GM20431 (cell line): ENCODE measurements around the gene WWOX.

Experiments
- in situ Hi-C: fragments of 300-500 bp; cut with MseI, MboI; formaldehyde crosslinking; loops from one replicate; pipeline ENCODE4 v1.15.0; 2020; ENCODE audit warnings: low sequenced_read_pairs; ENCODE audit not compliant: unreplicated experiment

WWOX gene

DNA sequence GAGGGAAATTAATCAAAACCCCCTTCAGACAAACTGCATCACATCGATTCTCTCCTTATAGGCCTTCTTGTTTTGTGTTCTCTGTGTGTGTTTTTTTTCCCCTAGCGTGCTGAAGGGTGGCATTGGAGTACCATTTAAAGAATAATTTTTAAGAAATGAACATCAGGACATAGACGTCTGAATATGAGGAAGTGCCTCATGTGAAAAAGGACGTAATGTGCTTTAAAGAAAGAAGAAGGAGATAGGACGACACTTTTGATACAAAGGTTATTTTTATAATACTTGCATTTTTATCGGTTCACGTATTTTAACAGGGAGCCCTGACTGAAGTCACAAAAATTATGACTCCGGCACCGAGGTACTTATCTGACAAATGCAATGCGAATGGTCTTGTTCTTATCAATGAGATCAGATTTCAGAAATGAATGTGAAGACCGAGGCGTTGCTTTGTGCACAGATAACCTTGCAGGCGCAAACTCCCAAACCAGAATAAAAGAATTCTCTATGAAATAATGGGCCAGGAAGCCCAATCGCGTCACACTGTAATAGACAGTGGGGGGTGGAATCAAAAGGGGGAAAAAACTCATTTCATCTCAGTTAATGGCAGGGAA is 894.8 kb downstream of the WWOX start:
- in situ Hi-C loops, result no loop called here

DNA sequence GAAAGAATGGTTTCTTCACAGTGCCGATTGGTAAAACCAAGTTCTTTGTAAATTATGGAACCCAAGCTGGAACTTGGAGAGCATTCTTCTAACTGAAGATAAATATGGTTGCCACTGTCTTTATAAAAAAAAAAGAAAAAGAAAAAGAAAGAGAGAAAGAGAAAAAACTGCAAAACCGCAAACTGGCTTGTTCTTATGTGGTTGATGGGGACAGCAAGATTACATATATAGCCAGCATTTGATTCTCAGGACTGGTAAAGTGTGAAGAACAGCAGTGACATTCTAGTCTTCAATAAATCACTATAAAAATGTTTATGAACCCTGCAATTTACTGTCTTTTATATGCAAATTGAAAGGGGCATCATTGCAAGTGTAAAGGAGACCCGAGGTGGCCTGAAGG is 896.0 kb downstream of the WWOX start:
- in situ Hi-C loops, result no loop called here

DNA sequence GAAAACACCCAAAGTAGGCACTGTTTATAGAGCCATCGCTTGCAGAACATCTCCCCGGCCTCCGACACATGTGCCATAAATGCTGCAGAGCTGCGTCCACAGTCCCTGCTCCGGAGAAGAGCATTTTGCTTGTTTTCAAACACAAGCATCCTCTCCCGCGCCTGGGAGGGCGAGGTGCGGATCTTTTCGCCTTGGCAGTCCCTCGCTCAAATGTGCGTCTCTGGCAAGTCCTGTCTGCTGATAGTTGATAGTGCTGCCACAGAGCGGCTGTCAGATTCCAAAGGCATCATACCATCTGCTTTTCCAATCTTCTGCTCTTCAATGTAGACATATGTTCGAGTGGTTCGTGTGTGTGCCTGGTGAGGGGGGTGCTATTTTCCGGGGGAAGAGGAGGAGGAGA is 897.3 kb downstream of the WWOX start:
- in situ Hi-C loops, result no loop called here

DNA sequence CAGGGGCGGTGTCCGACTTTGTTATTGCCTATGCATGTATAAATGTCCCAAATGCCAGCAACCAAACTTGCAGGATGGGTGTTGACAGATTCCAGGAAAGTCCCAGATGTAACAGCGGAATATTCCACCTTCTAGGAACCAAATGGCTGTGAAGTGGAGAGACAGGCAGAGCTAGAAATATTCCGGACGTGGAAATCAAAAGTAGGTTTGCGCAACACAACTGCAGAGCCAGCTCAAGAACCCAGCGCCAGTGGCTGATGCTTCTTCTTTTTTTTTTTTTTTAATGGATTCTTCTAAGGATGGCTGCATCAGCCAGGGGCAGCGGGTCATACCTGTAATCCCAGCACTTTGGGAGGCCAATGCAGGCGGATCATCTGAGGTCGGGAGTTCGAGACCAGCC is 899.4 kb downstream of the WWOX start:
- in situ Hi-C loops, result no loop called here

DNA sequence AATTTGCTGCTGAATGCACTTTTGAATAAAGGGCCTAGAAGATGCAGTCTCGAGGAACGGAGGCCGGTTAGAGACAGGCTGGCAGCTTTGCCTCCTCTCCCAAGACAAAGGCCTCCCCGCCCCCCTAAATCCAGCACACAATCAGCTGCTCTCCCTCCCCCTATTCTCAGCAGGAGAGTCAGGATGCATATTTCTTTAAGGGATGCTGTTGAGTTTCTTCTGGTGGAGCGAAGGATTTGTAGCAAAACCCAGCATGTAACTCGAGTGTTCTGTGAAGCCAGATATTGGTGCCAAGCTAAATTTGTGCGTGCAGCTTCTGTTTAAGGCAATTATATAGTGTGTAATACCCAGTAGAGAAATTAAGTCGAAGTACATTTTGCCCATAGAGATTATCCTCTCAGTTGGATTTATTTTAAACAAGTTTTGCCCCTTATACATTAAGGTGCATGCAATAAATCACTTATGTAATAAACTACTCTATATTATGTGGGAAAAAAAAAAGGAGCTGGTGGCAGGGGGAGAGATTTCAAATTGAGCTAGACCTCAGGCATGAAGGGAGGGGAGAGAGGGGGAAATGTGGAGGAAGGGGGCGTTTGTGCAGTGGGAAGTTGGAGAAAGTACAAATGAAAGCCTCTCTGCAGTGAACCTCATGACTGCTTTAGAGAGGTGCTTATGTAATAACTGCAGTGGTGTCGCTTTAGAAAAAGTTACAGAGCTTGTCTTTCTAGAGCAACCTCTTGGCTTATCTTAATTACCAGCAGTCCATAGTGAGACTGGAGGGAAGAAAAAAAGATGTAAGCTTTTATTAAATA is 901.9 kb downstream of the WWOX start:
- in situ Hi-C loops, result no loop called here

DNA sequence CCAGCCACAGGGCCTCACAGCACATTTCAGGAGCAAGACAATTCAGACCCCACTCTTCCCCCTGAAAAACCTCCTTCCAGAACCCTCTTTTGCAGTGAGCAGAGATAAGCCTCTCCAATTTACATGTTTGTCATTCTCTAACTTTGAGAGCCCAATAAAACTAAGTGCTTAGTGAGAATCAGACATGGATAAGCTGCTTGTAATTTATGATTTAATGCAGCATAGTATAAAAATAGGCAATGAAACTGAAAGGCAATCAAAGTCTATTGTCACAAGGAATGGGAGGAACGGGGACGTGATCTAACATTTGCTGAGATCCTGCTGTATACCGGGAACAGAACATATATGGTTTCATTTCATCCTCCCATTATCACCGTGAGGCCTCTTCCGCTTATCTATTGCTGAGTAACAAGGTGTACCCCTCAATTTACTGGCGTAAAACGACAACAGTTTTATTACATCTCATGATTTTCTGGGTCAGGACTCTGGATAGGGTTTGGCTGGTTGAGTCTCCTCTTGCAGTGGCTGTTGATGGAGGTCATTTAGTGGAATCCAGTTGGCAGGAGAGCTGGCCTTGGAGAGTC is 903.7 kb downstream of the WWOX start:
- in situ Hi-C loops, result no loop called here

DNA sequence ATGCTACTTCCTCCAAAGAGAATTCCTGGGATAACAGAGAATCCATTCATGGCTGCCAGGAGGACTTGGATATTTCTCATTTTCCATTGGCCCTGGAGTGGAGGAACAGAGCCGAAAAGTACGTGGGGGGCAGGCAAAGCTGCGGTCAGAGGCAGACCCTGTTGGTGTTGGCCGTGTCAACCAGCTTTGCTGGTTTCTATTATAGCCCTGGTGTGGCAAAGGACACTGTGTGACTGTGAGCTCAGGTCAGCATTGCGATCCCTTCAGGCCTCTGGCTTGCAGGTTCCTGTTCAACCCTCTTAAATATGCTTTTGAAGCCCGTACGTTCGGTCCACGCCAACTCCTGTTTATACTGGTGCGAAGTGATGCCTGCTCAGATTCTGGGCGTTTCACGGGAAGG is 904.9 kb downstream of the WWOX start:
- in situ Hi-C loops, result no loop called here

DNA sequence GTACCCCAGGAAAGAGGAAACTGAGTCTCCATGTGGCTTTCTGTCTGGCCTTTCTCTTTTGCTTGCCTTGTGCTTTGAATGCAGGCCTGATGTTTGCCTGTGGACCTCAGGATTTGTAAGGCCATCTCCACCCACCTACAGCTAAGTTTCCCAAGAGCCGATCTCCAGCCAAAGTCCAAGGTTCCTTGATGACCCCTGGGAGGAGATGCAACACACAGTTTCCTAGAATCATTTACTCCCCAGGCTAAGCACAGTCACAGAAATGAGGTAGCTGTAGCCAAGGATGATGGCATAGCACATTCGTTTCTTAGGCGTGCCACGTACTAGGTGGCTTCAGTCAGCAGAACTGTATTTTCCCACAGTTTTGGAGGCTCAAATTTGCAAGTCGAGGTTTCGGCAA is 905.6 kb downstream of the WWOX start:
- in situ Hi-C loops, result no loop called here

DNA sequence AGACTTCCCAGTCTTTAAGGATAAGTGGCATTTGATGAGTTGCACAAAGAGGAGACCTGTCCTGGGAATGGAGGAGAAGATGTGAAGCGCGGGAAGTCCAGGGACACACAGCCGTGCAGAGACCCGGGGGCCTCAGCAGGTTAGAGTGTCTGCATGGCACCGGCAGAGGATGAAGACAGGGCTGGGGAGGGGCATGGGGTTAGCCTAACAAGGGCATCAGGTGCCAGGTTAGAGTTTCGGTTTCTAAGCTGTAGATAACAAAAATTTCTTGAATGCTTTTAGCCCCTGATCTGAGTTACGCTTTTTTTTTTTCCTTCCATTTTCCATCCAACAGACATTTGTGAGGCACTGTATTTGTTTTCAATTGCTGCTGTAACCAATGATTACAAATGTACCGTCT is 906.8 kb downstream of the WWOX start:
- in situ Hi-C loops, result no loop called here

DNA sequence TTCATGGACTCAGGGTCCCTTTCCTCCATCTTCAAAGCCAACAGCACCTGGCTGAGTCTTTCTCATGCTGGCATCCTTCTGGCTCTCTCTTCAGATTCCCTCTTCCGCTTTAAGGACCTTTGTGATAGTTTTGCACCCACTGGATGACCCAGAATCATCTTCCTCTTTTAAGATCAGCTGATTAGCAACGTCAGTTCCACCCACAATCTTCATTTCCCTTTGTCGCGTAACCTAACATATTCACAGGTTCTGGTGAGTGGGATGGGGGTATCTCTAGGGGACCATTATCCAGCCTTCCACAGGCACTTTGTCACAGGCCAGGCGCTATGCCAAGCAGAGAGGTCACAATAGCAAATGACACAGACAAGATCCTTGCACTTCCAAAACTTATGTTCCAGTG is 907.3 kb downstream of the WWOX start:
- in situ Hi-C loops, result no loop called here

DNA sequence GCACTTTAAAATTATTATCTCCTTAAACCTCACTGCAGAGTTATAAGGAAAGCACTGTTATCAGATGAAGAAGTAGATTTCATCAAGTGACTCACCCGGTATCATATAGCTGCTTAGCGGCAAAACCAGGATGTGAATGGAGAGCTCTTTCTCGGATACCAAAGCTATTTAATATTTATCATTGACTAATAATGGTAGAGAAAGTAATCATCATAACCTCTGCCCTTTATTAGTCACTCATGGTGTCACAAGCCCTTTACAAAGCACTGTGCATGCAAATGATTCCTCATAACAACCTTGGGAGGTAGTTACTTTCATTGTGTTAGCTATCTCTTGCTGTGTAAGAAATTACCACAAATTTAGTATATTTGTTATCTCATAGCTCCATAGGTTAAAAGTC is 908.2 kb downstream of the WWOX start:
- in situ Hi-C loops, result no loop called here

DNA sequence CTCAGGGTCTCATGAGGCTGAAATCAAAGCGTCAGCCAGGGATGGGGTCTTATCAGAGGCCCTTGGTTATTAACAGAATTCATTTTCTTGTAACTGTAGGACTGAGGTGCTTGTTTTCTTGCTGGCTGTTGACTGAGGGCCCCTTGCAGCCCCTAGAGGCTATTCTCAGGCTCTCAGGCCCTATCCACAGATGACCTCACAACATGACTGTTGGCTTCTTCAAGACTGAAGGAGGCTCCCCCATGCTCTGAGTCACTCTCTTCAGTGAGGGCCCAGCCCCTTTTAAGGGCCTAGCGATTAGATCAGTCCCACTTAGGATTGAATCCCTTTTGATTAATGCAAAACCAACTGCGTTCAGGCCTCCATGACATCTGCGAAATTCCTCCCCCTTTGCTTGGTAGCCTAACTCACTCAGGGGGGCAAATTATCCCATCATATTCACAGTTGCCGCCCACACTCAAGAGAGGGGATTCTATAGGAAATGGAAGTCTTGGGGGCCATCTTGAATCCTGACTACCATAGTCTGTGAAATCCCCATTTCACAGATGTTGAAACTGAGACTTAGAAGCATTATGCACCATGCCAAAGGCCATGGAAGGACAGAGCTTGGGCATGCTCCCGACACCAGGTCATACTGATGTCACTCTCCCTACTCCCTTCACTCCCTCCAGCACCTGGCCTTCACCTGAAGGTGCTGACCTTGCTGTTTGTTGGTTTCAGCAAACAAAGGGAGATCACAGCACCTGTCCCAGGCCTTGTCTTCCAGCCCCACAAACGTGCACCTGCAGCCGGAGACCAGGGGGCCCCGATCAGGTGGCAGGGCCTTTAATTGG is 908.8 kb downstream of the WWOX start:
- in situ Hi-C loops, result no loop called here

DNA sequence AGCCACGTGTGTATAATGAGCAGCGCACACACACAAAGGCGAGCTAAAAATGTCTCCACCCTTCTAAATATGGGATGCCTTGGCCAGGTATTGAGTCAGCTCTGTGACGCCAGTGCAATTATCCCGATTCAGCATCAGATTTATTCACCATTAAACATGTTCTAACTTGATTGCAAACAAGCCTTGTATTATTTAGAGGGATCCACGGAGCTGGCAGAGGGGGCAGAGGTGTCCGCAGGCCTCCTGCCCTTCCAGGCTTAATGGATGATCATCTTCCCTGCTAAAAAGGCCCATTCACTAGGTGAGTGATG is 909.4 kb downstream of the WWOX start:
- in situ Hi-C loops, result no loop called here

DNA sequence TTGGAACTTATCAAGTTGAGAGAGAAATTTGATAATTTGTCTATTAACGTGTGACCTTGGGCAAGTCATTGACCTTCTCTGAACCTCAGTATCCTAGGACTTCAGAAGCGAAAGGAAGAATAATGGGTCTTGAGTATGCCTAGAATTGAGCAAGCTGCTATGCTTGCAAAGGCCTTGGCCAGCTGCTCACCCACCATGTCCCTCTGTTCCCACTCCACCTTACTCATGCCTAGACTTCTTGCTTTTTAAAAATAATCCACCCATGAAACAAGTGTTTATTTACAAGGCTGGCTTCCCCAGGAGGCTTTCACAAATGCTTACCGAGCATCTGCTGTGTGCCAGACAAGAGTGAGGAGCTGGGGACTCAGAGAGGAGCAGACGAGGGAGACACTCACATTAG is 910.4 kb downstream of the WWOX start:
- in situ Hi-C loops, result no loop called here

DNA sequence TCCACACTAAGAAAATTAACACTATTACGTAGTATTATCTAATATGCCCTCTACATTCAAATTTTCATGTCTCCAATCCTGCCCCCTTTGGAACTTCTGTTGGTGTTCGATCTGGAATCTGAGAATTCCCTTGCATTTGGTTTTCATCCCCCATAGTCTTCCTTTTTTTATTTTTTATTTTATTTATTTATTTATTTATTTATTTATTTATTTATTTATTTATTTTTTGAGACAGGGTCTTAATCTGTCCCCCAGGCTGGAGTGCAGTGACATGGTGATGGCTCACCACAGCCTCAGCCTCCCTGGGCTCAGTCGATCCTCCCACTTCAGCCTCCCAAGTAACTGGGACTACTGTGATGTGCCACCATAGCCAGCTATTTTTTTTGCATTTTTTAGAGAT is 911.8 kb downstream of the WWOX start:
- in situ Hi-C loops, result no loop called here

DNA sequence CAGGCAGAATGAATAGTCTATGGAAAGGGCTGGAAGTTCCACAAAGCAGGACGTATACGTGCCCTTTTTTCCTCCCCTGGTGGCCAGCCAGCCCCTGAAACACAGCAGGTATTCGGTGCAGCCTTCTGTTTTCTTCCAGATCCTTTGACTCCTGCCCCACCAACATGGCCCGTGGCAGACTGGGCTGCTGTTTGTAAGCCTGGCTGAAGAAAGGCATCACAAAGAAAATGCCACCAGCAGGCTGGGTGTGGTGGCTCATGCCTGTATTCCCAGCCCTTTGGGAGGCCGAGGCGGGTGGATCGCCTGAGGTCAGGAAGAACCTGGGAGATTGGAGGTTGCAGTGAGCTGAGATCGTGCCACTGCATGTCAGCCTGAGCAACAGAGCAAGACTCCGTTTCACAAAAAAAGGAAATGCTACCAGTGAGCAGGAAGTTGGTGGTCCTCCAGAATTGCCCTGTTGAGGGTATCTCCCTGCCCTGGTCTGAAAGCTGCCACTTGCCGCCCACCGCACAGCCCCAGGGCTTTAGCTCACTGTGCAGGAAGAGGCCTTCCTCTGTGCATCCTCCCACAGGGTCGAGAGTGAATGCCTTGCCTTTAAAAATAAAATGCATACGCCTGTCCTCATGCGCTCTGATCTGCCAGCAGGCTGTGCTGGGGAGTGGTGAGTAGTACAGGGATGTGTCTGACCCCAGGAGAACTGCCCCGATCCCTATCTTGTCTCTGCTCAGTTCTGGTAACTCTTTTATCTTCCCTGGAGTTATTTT is 913.4 kb downstream of the WWOX start:
- in situ Hi-C loops, result no loop called here

DNA sequence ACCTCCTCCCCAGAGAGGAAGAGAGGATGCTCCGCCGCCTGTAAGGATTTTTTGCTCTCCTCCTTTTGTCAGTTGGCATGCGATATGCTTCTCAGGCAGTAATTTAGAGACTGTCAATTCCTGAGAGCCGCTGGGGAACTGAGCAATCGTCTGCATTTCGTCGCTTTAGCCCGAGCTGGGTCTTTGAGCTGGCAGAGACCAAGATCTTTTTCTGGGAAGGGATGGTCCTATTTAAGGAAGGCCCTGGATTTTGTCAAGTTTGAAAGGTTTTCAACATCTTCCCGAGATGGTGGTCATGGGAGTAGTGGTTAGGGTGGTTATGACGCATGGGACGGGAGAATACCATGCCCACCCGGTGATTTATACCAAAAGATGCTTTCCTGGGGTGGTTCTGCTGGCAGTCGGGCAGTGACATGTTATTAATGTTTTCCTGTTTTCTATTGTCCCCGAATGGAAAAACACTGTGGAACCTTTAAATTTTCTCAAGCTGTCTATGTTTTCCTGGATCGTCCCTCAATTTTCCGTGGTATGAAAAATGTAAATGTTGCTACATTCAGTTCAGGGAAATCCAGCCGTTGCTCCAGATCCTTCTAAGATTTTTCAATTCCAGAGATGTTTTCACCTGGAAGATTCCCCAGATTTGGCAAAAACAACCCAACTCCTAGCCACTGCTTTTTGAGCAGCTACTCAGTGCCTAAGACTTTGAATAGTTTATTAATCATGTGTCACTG is 914.6 kb downstream of the WWOX start:
- in situ Hi-C loops, result no loop called here

DNA sequence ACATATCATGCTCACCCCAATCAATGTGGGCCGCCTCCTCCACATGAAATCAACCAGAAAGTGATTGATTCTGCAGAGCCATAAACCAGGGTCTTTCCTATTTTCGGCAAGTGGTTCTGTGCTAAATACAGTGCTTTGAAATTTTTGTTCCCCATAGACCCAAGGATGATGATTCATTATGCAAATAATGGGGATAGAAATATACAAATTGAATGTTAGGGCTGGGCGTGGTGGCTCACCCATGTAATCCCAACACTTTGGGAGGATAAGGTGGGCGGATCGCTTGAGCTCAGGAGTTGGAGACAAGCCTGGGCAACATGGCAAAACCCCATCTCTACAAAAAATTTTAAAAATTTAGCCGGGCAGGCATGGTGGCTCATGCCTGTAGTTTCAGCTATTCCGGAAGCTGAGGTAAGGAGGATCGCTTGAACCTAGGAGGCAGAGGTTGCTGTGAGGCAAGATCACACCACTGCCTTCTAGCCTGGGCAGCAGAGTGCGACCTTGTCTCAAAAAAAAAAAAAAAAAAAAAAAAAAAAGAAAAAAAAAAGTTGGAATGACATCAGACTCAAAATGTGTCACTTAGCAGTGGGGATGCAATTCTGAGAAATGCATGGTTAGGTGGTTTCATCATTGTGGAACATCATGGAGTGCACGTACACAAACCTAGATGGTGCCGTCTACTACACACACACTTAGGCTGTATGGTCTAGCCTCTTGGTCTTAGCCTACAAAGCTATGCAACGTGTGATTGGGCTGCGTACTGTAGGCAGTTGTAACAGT is 919.4 kb downstream of the WWOX start:
- in situ Hi-C loops, result no loop called here

DNA sequence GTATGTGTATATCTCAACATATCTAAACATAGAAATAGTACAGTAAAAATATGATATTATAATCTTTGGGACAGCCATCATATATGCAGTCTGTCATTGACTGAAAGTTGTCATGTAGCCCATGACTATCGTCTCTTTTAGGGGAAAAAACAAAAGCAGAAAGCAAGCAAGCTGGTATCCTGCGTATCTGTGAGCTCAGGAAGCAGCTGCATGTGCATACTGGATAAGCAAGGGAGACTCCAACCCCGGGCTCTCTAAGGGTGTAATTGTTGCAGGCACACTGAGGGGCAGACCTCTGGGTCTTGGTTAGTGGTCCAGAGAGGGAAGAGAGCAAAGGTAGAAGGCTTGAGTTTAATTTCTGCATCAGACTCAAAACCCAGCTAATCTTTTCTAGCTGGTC is 920.0 kb downstream of the WWOX start:
- in situ Hi-C loops, result no loop called here
